Measurements from ENCODE around the gene TUBA4A. TPM values are rescaled to one million over a fixed set of nuclear protein-coding genes. Genes with fewer than 3 reads are reported as not detected.

The TUBA4A gene
- total and polyA plus RNA-seq, 9 of the 15 experiments (the other 6 are each of a cell fraction or from before 2014, with no cell fraction given), result 25.1 to 174 (median 42.4) TPM

DNA sequence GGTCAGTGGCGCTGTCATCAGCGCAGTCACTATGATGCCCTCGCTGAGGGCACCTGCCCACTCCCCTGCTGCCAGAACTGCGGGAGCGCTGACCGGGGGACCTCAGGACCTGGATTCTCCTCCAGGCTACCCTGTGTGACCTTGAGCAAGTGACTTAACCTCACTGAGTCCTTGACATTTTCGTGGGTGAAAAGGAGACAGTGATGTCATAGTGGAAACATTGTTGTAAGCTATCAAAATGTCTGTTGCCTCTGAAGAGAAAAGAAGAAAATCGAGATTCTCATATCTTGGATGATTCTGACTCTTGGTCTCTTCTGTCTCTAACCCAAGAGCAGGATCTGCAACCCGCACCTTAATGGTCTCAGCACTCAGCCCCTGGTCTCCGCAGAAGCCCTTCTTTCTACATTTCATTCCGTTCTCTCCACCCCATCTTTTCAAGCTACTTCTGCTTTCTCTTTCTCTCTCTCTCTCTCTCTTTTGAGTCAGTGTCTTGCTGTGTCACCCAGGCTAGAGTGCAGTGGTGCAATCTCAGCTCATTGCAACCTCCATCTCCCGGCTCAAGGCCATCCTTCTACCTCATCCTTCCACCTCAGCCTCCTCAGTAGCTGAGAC lies 978 bp upstream of the TUBA4A start (continued):
- TF ChIP-seq ZNF395 (CRISPR knock-in tag; IDR thresholded peaks at IDR 0.05), result no peak
- TF ChIP-seq SIN3A (IDR thresholded peaks at IDR 0.05; ENCODE audit: borderline replicate concordance in 2 of 2, control insufficient read depth in 1 of 2, low read depth in 2 of 2, low read length in 2 of 2), result no peak
- TF ChIP-seq CHAMP1 (IDR thresholded peaks at IDR 0.05), result no peak
- peak; percentile 60 for TF ChIP-seq CEBPB (tag; IDR thresholded peaks at IDR 0.05)
- TF ChIP-seq MTA1 (IDR thresholded peaks at IDR 0.05; ENCODE audit: borderline replicate concordance), result no peak
- 0 out of 4 replicates have a peak, but pooled peaks of 1 of the 2 experiments have one; percentile 37 for TF ChIP-seq RCOR1 (IDR thresholded peaks at IDR 0.05; ENCODE audit: borderline replicate concordance in 1 of 2, low read depth in 2 of 2, low read length in 2 of 2)
- TF ChIP-seq ATF3 (IDR thresholded peaks at IDR 0.05), result peak; percentile 49
- no peak for TF ChIP-seq ATF3 (CRISPR knock-in tag; conservative IDR thresholded peaks at IDR 0.05)
- peak; percentile 57 for TF ChIP-seq MAFG (tag; conservative IDR thresholded peaks at IDR 0.05)
- TF ChIP-seq EP300 (IDR thresholded peaks at IDR 0.05; ENCODE audit: low read length), result no peak
- TF ChIP-seq, protein P1, sequence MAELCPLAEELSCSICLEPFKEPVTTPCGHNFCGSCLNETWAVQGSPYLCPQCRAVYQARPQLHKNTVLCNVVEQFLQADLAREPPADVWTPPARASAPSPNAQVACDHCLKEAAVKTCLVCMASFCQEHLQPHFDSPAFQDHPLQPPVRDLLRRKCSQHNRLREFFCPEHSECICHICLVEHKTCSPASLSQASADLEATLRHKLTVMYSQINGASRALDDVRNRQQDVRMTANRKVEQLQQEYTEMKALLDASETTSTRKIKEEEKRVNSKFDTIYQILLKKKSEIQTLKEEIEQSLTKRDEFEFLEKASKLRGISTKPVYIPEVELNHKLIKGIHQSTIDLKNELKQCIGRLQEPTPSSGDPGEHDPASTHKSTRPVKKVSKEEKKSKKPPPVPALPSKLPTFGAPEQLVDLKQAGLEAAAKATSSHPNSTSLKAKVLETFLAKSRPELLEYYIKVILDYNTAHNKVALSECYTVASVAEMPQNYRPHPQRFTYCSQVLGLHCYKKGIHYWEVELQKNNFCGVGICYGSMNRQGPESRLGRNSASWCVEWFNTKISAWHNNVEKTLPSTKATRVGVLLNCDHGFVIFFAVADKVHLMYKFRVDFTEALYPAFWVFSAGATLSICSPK (IDR thresholded peaks at IDR 0.05; ENCODE audit: borderline replicate concordance), result no peak
- peak; percentile 52 to 58; a peak in 2 of 4 replicates for TF ChIP-seq KDM1A (IDR thresholded peaks at IDR 0.05)
- TF ChIP-seq CTBP1 (IDR thresholded peaks at IDR 0.05; ENCODE audit: borderline replicate concordance), result peak; percentile 41; the same call in 1 of the 2 replicates
- no peak for TF ChIP-seq ZNF12 (CRISPR knock-in tag; IDR thresholded peaks at IDR 0.05)
- peak; percentile 27; the same call in 1 of the 2 replicates for TF ChIP-seq SMARCE1 (IDR thresholded peaks at IDR 0.05)
